Type B pancreatic cell (in vitro differentiated cells): Measurements from ENCODE around the gene ZMIZ1. TPM values are rescaled to one million over a fixed set of nuclear protein-coding genes. Genes with fewer than 3 reads are reported as not detected.

Experiments used
- DNase-seq: peaks from one replicate; pipeline ENCODE4 v3.0.0; 2021; ENCODE audit warnings: mixed read lengths; ENCODE audit not compliant: unreplicated experiment; ENCODE audit errors: extremely low spot score
- H3K27ac Mint-ChIP-seq: 2 replicates; pipeline ENCODE4 v1.8.0; 2021; ENCODE audit warnings: mild to moderate bottlenecking, mixed read lengths
- H3K27me3 Mint-ChIP-seq: 2 replicates; pipeline ENCODE4 v1.8.0; 2021; ENCODE audit warnings: mixed read lengths
- H3K36me3 Mint-ChIP-seq: 2 replicates; pipeline ENCODE4 v1.8.0; 2021; ENCODE audit warnings: mixed read lengths
- H3K4me1 Mint-ChIP-seq: one replicate; pipeline ENCODE4 v1.8.0; 2021; ENCODE audit warnings: mixed read lengths; ENCODE audit not compliant: unreplicated experiment
- H3K4me3 Mint-ChIP-seq: 2 replicates; pipeline ENCODE4 v1.8.0; 2021; ENCODE audit warnings: mild to moderate bottlenecking, mixed read lengths
- H3K9me3 Mint-ChIP-seq: 2 replicates; pipeline ENCODE4 v1.8.0; 2021; ENCODE audit warnings: mixed read lengths
- CTCF ChIP-seq: fragments of 200-600 bp; sonication (generic); conservative IDR thresholded peaks from 2 replicates; pipeline ENCODE4 v1.5.0; 2021; ENCODE audit warnings: antibody characterized with exemption, mild to moderate bottlenecking
- total RNA-seq: library from RNA; stranded (reverse); gene quantifications from 2 replicates; pipeline ENCODE4 v1.2.1, GENCODE V29; 2021; ENCODE audit warnings: low replicate concordance

The ZMIZ1 gene
- total RNA-seq, 1 donor from 2014 or later = 102 TPM

DNA sequence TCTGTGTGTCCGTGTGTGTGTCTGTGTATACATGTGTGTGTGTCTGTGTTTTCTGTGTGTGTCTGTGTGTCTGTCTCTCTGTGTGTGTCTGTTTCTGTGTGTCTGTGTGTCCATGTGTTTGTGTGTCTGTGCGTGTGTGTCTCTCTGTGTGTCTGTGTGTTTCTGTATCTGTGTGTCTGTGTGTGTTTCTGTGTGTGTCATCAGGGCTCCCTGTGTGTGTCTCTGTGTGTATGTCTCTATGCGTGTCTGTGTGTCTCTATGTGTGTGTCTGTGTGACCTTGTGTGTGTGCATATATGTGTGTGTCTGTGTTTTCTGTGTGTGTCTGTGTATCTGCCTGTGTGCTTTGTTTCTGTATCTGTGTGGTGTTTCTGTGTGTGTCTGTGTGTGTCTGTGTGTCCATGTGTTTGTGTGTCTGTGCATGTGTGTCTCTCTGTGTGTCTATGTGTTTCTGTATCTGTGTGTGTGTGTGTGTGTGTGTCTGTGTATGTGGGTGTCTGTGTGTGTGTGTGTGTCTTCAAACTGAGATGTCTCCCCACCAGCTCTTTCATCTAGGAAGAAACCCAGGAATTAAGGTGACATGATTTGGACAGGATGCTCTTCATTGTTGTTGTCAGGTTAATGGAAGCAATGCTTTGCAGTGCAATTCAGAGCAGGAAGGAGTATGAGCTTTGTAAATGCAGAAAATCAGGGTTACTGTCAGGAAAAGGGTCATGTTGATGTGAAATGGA, 257.8 kb downstream of the ZMIZ1 start:
- DNase-seq = no peak
- Mint-ChIP-seq H3K9me3 (no peaks in the 10 kb centered on the region), H3K4me1 (peaks cover 5% of the 10 kb centered on the region), H3K4me3 (no peak overlapping the region), H3K36me3 (no peaks in the 10 kb centered on the region), H3K27me3 (no peaks in the 10 kb centered on the region), H3K27ac (no peak overlapping the region)
- TF ChIP-seq CTCF = no peak

DNA sequence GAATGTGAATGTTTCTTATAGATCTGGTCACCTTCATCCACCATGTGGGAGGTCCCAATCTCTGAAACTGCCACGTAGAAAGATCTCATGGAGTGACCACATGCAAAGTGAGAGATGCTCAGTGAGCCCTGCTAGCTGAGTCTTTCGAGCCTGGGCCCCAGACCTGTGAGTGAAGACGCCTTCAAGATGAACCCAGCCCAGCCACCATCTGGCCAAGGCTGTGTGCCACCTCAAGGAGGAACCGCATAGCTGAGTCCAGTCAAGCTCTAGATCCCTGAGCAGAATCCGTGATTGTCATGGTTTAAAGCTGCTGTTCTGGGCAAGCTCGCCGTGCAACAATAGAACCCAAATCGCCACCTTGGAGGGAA, 258.3 kb downstream of the ZMIZ1 start:
- H3K9me3 Mint-ChIP-seq = no peaks in the 10 kb centered on the region
- no peak for DNase-seq
- no peak overlapping the region for H3K27ac Mint-ChIP-seq
- no peaks in the 10 kb centered on the region for H3K36me3 Mint-ChIP-seq
- H3K4me1 Mint-ChIP-seq = peaks cover 5% of the 10 kb centered on the region
- no peak for TF ChIP-seq CTCF
- H3K27me3 Mint-ChIP-seq = no peaks in the 10 kb centered on the region
- H3K4me3 Mint-ChIP-seq = no peak overlapping the region

GRCh38 chr10:79328147-79328701, 259.5 kb downstream of the ZMIZ1 start:
- Mint-ChIP-seq H3K9me3 (no peaks in the 10 kb centered on the region), H3K36me3 (no peaks in the 10 kb centered on the region), H3K4me3 (no peak overlapping the region), H3K27me3 (no peaks in the 10 kb centered on the region), H3K27ac (no peak overlapping the region), H3K4me1 (peaks cover 3% of the 10 kb centered on the region)
- no peak for DNase-seq
- no peak for TF ChIP-seq CTCF

GRCh38 chr10:79328737-79329504, 260.2 kb downstream of the ZMIZ1 start:
- Mint-ChIP-seq H3K4me1 (no peaks in the 10 kb centered on the region), H3K9me3 (peaks cover 2% of the 10 kb centered on the region), H3K36me3 (no peaks in the 10 kb centered on the region), H3K27me3 (no peaks in the 10 kb centered on the region), H3K4me3 (no peak overlapping the region), H3K27ac (no peak overlapping the region)
- no peak for DNase-seq
- TF ChIP-seq CTCF = no peak

- Mint-ChIP-seq H3K27me3 (no peaks in the 10 kb centered on the region), H3K36me3 (no peaks in the 10 kb centered on the region), H3K4me1 (no peaks in the 10 kb centered on the region), H3K27ac (no peak overlapping the region), H3K4me3 (no peak overlapping the region), H3K9me3 (peaks cover 4% of the 10 kb centered on the region)
- DNase-seq = no peak
- TF ChIP-seq CTCF = no peak
Observed at GRCh38 chr10:79329529-79329928, 260.8 kb downstream of the ZMIZ1 start.
